Thyroid gland (tissue), 4 donors: Measurements from ENCODE around the gene ASPDH. TPM values are rescaled to one million over a fixed set of nuclear protein-coding genes. Genes with fewer than 3 reads are reported as not detected.

Experiments used
- DNase-seq, 2 donors: peaks; one replicate each; pipeline ENCODE4 v3.0.0-alpha.2; 2019
- H3K27ac ChIP-seq, 3 donors: fragments of 200-600 bp; sonication (generic); 1 replicate in 2 of 3; 2 replicates in 1 of 3; pipeline ENCODE4 v1.5.1; 2016 to 2019; ENCODE audit warnings: mild to moderate bottlenecking in 1 of 3, moderate library complexity in 1 of 3
- H3K27me3 ChIP-seq: fragments of 200-600 bp; sonication (generic); one replicate; pipeline ENCODE4 v1.5.1; 2019
- H3K36me3 ChIP-seq, 2 donors: fragments of 200-600 bp; sonication (generic); one replicate each; pipeline ENCODE4 v1.5.1; 2016 to 2019
- H3K4me1 ChIP-seq, 2 donors: fragments of 200-600 bp; sonication (generic); one replicate each; pipeline ENCODE4 v1.5.1; 2017 to 2019
- H3K4me3 ChIP-seq, 3 donors: fragments of 200-600 bp; sonication (generic); replicated peaks in 1 of 3; 1 replicate in 2 of 3; 2 replicates in 1 of 3; pipeline ENCODE4 v1.5.1; 2016; ENCODE audit warnings: mild to moderate bottlenecking in 1 of 3
- H3K9me3 ChIP-seq: fragments of 200-600 bp; sonication (generic); one replicate; pipeline ENCODE4 v1.5.1; 2017
- POLR2A ChIP-seq, 2 donors: fragments of 450-650 bp; IDR thresholded peaks; one replicate each; pipeline ENCODE4 v1.6.1; 2017; ENCODE audit warnings: antibody characterized with exemption in 2 of 2, mild to moderate bottlenecking in 2 of 2, moderate library complexity in 1 of 2
- WGBS, 2 donors: methylation state at CpG; one replicate each; pipeline ENCODE4 v1.1.5; 2017; 5-methylcytosine and 5-hydroxymethylcytosine counted together
- intact Hi-C: fragments of 100-400 bp; cut with DNase I; formaldehyde crosslinking; loops from one replicate; pipeline ENCODE4 v1.15.1; 2023
- total RNA-seq, 4 donors: library from RNA; depleted of rRNA; stranded (reverse); fragments of >200 nt; gene quantifications; one replicate each; pipeline ENCODE4 v1.2.3, GENCODE V29; 2016
- TF ChIP-seq, protein P1 (sequence below), 6 experiments: fragments of 200-600 bp in 3 of 6; fragments of 450-650 bp in 3 of 6; sonication (generic) in 3 of 6; IDR thresholded peaks; one replicate each; pipeline ENCODE4 v1.5.1; 2016 to 2019; ENCODE audit warnings: antibody characterized with exemption in 6 of 6, mild to moderate bottlenecking in 2 of 6, inconsistent platforms in 1 of 6, moderate library complexity in 1 of 6

Gene ASPDH
- total RNA-seq, 4 donors from 2014 or later: not detected

DNA sequence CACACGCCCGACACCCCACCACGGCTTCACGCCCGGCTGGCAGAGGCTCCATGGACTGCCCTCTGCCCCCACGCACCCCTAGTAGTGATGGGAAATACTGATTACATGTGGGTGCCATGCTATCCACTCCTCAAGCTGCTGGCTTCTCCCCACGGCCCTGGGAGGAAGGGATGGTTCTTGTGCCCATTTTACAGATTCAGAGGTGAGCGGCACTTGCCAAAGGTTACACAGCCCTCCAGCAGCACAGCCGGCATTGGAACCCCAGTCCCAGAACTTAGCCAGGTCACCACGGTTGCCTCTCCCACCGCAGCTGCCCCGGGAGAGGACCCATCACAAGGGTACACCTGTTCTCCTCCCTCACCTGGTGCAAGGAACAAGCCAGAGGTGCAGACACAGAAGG, 41.3 kb upstream of the ASPDH start:
- intact Hi-C loops: no loop called here
- no peaks in the 10 kb centered on the region for H3K36me3 ChIP-seq
- no peak overlapping the region for H3K27ac ChIP-seq
- H3K27me3 ChIP-seq: no peaks in the 10 kb centered on the region
- no peaks in the 10 kb centered on the region for H3K9me3 ChIP-seq
- peaks cover 12 to 17% of the 10 kb centered on the region in 2 donors for H3K4me1 ChIP-seq
- no peak overlapping the region for H3K4me3 ChIP-seq
- 68 to 83% methylated on average over 9 to 11 of the region's 12 CpGs for WGBS, 2 donors
- TF ChIP-seq POLR2A (IDR thresholded peaks at IDR 0.05): no peak
- TF ChIP-seq, protein P1, sequence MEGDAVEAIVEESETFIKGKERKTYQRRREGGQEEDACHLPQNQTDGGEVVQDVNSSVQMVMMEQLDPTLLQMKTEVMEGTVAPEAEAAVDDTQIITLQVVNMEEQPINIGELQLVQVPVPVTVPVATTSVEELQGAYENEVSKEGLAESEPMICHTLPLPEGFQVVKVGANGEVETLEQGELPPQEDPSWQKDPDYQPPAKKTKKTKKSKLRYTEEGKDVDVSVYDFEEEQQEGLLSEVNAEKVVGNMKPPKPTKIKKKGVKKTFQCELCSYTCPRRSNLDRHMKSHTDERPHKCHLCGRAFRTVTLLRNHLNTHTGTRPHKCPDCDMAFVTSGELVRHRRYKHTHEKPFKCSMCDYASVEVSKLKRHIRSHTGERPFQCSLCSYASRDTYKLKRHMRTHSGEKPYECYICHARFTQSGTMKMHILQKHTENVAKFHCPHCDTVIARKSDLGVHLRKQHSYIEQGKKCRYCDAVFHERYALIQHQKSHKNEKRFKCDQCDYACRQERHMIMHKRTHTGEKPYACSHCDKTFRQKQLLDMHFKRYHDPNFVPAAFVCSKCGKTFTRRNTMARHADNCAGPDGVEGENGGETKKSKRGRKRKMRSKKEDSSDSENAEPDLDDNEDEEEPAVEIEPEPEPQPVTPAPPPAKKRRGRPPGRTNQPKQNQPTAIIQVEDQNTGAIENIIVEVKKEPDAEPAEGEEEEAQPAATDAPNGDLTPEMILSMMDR (IDR thresholded peaks at IDR 0.05): no peak
- no peak for DNase-seq

DNA sequence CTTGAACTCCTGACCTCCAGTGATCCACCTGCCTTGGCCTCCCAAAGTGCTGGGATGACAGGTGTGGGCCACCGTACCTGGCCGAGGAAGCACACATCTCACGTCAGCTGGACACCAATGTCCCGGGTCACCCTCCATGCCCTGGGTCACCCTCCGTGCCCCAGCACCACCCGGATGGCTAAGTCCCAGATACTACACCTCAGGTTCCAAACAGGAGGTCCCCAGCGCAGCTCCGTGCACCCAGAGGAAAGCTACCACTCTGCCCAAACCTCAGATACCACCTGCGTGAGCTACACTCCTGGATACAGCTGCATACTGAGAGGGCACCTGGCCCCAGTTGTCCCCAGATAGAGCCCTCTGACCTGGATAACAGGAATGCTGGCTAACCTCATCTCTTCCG, 40.5 kb upstream of the ASPDH start:
- DNase-seq: no peak
- 83 to 97% methylated on average over 7 to 10 of the region's 10 CpGs for WGBS, 2 donors
- intact Hi-C loops: no loop called here
- Histone ChIP-seq H3K36me3 (no peaks in the 10 kb centered on the region), H3K4me3 (no peak overlapping the region), H3K27ac (no peak overlapping the region), H3K4me1 (peaks cover 9 to 14% of the 10 kb centered on the region in 2 donors), H3K27me3 (no peaks in the 10 kb centered on the region), H3K9me3 (no peaks in the 10 kb centered on the region)
- TF ChIP-seq, protein P1 (IDR thresholded peaks at IDR 0.05): no peak
- no peak for TF ChIP-seq POLR2A (IDR thresholded peaks at IDR 0.05)

DNA sequence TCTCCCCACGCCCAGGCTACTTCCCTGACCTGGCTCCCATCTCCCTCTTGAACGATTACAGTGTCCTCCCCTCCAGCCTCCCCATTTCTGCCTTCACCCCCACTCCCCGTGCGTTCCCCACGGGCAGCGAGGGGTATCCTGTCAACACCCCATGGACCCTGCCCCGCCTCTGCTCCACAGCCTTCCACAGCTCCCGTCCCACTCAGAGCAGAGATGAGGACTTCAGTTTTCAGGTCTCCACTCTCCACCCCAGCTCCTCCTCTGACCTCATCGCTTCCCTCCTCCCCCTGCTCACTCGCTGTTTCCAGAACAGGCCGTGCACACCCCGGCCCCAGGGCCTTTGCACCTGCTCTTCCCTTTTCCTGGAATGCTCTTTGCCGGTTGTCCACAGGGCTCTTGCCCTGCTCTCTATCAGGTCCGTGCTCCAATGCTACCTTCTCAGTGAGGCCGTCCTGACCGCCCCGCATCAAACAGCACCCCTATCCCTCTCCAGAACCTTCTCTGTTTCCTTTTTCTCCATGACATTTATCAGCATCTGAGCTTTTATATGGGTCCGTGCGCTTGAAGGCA, 39.5 kb upstream of the ASPDH start:
- Histone ChIP-seq H3K4me1 (peaks cover 6 to 12% of the 10 kb centered on the region in 2 donors), H3K27me3 (no peaks in the 10 kb centered on the region), H3K36me3 (no peaks in the 10 kb centered on the region), H3K4me3 (no peak overlapping the region), H3K27ac (no peak overlapping the region), H3K9me3 (no peaks in the 10 kb centered on the region)
- no peak for TF ChIP-seq POLR2A (IDR thresholded peaks at IDR 0.05)
- TF ChIP-seq, protein P1 (IDR thresholded peaks at IDR 0.05): no peak
- 75% methylated on average over 19 of the region's 19 CpGs for WGBS, 2 donors
- no peak for DNase-seq
- intact Hi-C loops: no loop called here

DNA sequence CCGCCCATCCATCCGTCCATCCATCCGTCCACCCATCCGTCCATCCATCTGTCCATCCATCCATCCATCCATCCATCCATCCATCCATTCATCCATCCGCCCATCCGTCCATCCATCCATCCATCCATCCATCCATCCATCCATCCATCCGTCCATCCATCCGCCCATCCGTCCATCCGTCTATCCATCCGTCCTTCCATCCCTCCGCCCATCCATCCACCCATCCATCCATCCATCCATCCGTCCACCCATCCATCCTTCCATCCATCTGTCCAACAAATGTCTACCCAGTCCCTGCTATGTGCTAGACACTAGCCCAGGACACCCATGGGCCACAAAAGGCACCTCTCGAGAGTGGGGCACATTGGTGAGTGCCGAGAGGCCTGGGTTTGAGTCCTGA, 38.8 kb upstream of the ASPDH start:
- no peak for DNase-seq
- H3K4me3 ChIP-seq: no peak overlapping the region
- TF ChIP-seq, protein P1 (IDR thresholded peaks at IDR 0.05): no peak
- H3K27me3 ChIP-seq: no peaks in the 10 kb centered on the region
- peaks cover 6 to 12% of the 10 kb centered on the region in 2 donors for H3K4me1 ChIP-seq
- H3K27ac ChIP-seq: no peak overlapping the region
- intact Hi-C loops: no loop called here
- no peaks in the 10 kb centered on the region for H3K36me3 ChIP-seq
- 75 to 78% methylated on average over 15 of the region's 15 CpGs for whole genome bisulfite sequencing, 2 donors
- no peaks in the 10 kb centered on the region for H3K9me3 ChIP-seq

DNA sequence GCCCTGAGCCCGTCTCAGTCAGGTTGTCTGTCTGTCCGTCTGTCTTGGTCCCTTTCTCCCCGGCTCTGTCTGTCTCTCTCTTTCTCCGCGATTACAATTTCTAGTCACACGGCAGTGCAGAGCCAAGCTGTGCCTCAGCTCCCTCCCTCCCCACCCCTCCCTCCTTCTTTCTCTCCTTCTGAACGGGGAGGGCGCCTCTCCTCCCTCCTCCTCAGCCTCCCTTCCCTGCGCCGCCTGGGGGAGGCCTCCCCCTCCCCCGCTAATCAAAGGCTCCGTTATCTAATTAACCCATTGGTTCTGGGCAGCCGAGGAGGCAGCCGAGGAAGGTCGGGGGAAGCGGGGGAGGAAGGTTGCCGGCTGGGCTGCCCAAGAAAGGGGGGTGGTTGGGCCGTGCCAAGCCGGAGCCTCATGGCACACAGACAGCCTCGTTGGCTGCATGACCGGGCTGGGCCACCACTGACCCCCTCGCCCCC, 38.0 kb upstream of the ASPDH start:
- H3K36me3 ChIP-seq: no peaks in the 10 kb centered on the region
- H3K27ac ChIP-seq: no peak overlapping the region
- intact Hi-C loops: no loop called here
- WGBS, 2 donors: 2 to 6% methylated on average over 15 to 21 of the region's 22 CpGs
- no peak overlapping the region for H3K4me3 ChIP-seq
- TF ChIP-seq, protein P1 (IDR thresholded peaks at IDR 0.05): no peak
- TF ChIP-seq POLR2A (IDR thresholded peaks at IDR 0.05): no peak
- DNase-seq: no peak
- H3K9me3 ChIP-seq: no peaks in the 10 kb centered on the region
- no peaks in the 10 kb centered on the region for H3K27me3 ChIP-seq
- H3K4me1 ChIP-seq: peaks cover 6 to 10% of the 10 kb centered on the region in 2 donors
